ENCODE data around the gene MRGPRF. TPM values are rescaled to one million over a fixed set of nuclear protein-coding genes. Genes with fewer than 3 reads are reported as not detected.
A peak's percentile ranks its signal among the peaks of the same experiment; 100 is the strongest.

Gene MRGPRF
- total and polyA plus RNA-seq, 2 donors from 2014 or later = 9.3 to 19.0 TPM

DNA sequence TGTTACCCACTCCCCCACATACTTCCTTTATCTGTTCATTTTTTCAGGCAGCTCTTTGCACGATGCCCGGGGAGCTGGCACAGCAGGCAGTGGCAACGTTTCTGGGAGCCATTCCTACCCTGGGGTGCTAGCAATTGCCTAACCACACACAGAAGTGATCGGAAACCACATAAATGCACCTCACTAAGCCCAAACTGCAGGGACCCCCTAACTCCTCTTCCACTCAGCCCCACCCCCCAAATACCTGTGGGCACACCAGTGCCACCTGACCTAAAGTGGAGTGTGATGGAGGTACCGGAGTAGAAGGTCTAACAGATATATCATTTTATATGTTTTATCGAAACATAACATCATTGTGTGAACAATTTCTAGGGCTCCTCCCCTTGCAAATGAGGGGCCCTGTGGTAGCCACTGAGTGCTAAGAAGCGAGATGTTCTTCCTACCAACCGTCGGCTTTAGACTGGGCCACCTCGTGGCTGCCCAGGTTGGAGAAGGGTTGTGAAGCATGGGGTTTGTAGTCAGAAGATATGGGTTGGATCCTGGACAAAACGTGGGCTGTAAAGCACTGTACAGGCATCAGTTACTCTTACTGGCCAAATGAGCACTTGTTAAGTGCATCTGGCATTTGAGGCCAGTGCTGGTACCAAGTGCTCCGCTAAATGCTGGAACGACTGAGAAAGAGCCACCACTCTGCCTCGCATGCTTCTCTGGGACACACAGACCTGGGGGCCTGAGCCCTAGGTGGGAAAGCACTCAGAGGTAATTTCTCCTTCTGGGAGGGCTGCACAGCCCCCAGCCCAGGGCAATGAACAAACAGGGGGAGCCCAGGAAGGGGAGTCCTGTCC lies 35.0 kb downstream of the MRGPRF start:
- Histone ChIP-seq H3K36me3 (ENCODE audit: control insufficient read depth in 2 of 3, insufficient read depth in 3 of 3, low read length in 3 of 3) (no peaks in the 10 kb centered on the region), H3K9ac (ENCODE audit: low read length in 3 of 3) (no peak overlapping the region), H3K27ac (ENCODE audit: low read depth in 2 of 2, low read length in 2 of 2) (no peak overlapping the region), H3K4me3 (ENCODE audit: low read length in 3 of 3) (no peak overlapping the region), H3K27me3 (ENCODE audit: control insufficient read depth, insufficient read depth, low read length) (no peaks in the 10 kb centered on the region), H3K4me1 (ENCODE audit: control insufficient read depth in 2 of 3, insufficient read depth in 2 of 3, low read depth in 1 of 3, low read length in 3 of 3) (no peaks in the 10 kb centered on the region), H3K9me3 (ENCODE audit: control insufficient read depth in 2 of 3, insufficient read depth in 1 of 3, low read length in 3 of 3) (peaks cover 0 to 7% (median 0%) of the 10 kb centered on the region in 3 donors)
- TF ChIP-seq, protein P1, sequence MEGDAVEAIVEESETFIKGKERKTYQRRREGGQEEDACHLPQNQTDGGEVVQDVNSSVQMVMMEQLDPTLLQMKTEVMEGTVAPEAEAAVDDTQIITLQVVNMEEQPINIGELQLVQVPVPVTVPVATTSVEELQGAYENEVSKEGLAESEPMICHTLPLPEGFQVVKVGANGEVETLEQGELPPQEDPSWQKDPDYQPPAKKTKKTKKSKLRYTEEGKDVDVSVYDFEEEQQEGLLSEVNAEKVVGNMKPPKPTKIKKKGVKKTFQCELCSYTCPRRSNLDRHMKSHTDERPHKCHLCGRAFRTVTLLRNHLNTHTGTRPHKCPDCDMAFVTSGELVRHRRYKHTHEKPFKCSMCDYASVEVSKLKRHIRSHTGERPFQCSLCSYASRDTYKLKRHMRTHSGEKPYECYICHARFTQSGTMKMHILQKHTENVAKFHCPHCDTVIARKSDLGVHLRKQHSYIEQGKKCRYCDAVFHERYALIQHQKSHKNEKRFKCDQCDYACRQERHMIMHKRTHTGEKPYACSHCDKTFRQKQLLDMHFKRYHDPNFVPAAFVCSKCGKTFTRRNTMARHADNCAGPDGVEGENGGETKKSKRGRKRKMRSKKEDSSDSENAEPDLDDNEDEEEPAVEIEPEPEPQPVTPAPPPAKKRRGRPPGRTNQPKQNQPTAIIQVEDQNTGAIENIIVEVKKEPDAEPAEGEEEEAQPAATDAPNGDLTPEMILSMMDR (IDR thresholded peaks at IDR 0.05; ENCODE audit: borderline replicate concordance, extremely low read depth, insufficient read depth) = no peak
- FAIRE-seq (no peak), DNase-seq (peak in 1 of 5 donors; percentile 7)
- intact Hi-C loops (cut with DNase I) = no loop called here

DNA sequence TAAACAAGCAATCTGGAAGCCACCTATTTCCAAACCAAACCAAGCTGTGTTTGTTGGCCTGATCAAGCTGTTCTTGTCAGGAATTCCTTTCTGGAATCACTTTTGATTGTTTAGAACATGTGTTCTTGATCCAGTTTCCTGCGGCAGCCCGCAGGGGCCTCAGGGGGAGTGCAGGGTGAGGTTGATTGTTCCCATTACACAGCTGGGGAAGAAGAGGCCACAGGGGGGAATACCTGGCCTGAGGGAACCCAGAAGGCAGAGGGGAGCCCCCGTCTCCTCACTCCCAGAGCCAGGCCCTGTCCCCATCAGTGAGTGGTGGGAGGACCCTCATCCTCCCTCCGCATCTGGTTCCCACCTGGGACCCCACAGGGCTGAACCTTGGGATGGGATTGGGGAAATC lies 36.5 kb downstream of the MRGPRF start:
- Histone ChIP-seq H3K4me1 (ENCODE audit: control insufficient read depth in 2 of 3, insufficient read depth in 2 of 3, low read depth in 1 of 3, low read length in 3 of 3) (no peaks in the 10 kb centered on the region), H3K9ac (ENCODE audit: low read length in 3 of 3) (no peak overlapping the region), H3K27me3 (ENCODE audit: control insufficient read depth, insufficient read depth, low read length) (no peaks in the 10 kb centered on the region), H3K4me3 (ENCODE audit: low read length in 3 of 3) (no peak overlapping the region), H3K27ac (ENCODE audit: low read depth in 2 of 2, low read length in 2 of 2) (no peak overlapping the region), H3K36me3 (ENCODE audit: control insufficient read depth in 2 of 3, insufficient read depth in 3 of 3, low read length in 3 of 3) (no peaks in the 10 kb centered on the region), H3K9me3 (ENCODE audit: control insufficient read depth in 2 of 3, insufficient read depth in 1 of 3, low read length in 3 of 3) (no peaks in the 10 kb centered on the region)
- no peak for FAIRE-seq
- peak in 1 of 5 donors; percentile 24 for DNase-seq
- intact Hi-C loops (cut with DNase I) = no loop called here
- TF ChIP-seq, protein P1 (IDR thresholded peaks at IDR 0.05; ENCODE audit: borderline replicate concordance, extremely low read depth, insufficient read depth) = no peak

DNA sequence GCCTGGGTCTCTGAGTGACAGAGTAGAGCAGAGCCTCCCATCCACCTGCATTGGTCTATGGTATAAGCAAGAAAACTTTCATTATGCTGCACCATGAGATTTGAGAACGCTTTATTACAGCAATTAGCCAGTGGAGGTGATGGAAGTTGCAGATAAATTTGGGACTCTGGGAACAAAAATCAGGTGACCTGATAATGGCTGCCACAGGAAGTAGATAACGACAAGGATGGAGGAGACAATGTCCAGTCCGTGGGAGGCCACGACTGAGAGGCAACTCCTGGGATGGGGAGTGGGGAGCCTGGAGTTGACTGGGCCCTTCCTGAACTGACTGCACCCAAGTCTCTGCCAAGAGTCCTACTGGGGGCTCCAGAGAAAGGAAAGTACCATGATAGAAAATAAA lies 37.0 kb downstream of the MRGPRF start:
- Histone ChIP-seq H3K9me3 (ENCODE audit: control insufficient read depth in 2 of 3, insufficient read depth in 1 of 3, low read length in 3 of 3) (no peaks in the 10 kb centered on the region), H3K9ac (ENCODE audit: low read length in 3 of 3) (no peak overlapping the region), H3K4me1 (ENCODE audit: control insufficient read depth in 2 of 3, insufficient read depth in 2 of 3, low read depth in 1 of 3, low read length in 3 of 3) (no peaks in the 10 kb centered on the region), H3K36me3 (ENCODE audit: control insufficient read depth in 2 of 3, insufficient read depth in 3 of 3, low read length in 3 of 3) (no peaks in the 10 kb centered on the region), H3K4me3 (ENCODE audit: low read length in 3 of 3) (no peak overlapping the region), H3K27ac (ENCODE audit: low read depth in 2 of 2, low read length in 2 of 2) (no peak overlapping the region), H3K27me3 (ENCODE audit: control insufficient read depth, insufficient read depth, low read length) (no peaks in the 10 kb centered on the region)
- DNase-seq (peak in 1 of 5 donors; percentile 18), FAIRE-seq (no peak)
- intact Hi-C loops (cut with DNase I) = no loop called here
- TF ChIP-seq, protein P1 (IDR thresholded peaks at IDR 0.05; ENCODE audit: borderline replicate concordance, extremely low read depth, insufficient read depth) = no peak

Measured in kidney (tissue), 14 donors.